CD4-positive, alpha-beta T cell treated with Interferon alpha-2 for 1 hour (primary cell): ENCODE measurements around the gene OR2V2.
A peak's percentile ranks its signal among the peaks of the same experiment; 100 is the strongest.

Source experiments
- DNase-seq, 2 donors: peaks; one replicate each; pipeline ENCODE4 v3.0.0-alpha.2; 2020 to 2022

Gene OR2V2

GRCh38 chr5:181192337-181193046 is 45.1 kb downstream of the OR2V2 start:
- DNase-seq = no peak

DNA sequence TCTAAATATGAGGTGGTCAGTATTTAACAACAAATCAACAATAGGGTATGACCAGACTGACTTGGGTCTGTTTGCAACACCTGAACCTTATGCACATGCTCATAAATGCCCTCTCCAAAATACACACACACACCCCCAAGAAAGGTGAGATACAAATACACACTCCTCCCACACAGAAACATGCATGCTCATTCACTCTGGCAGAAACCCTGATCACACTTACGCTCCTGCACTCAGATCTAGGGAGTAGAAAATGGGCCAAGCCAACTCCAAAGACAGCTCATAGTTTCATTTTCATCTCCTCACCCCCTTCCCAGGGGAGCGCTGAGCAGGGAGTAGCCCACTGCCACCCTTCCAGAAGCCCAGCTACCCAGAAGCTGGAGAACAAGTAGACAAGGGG is 46.3 kb downstream of the OR2V2 start:
- no peak for DNase-seq

DNA sequence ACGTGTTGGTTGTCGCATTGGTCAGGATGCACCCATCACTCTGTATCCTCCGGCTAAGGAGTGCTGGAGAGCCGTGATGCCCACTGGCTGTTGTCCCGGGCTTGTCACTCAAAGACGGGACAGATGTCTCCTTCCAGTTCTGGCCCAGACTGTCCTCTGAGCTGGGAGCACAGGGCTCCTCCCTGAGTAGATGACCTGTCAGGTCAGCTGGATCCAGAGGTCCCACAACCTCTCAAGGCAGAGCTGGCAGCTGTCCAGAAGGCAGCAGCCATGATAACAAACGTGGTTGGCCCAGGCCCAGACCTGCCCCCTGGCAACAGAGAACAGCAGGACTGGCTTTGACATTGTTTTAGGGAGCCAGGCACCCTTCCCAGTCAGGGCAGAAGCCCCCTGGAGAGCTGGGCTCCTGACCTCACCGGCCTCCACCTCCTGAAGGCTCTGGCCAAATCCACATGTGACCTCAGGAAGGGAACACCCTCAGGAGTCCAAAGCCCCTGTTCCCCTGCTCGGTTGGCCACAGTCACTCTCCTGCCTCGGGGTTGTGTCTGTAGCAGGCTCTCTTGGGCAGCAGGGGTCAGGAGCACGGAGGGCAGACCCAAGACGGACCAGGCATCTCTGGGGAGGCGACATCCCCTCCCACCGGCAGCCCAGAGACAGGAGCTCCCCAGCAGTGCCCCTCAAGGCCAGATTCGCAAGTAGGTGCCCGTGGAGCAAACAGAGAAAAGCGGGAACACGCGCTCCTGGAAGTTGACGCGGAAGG is 47.3 kb downstream of the OR2V2 start:
- no peak for DNase-seq

DNA sequence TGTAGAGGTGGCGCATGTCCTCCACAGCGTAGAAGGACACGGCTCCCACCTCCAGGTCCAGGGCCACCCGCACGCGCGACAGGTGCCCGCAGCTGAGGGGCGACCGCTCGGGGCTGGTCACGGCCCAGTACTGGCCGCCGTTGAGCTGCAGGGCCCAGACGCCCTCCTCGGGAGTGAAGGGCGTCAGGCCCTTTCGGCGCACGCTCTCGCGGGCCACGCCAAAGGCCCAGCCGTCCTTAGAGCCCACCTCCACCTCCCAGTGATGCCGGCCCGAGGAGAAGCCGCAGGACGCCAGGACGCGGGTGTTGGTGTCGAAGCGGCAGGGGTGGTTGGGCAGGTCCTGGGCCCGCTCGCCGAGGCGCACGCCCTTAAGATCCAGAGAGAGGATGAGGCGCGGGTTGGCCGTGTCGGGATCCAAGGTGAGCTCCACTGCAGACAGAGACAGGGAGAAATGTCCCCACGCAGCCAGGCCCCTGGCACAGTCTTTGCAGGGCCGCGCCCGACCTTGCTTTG is 47.9 kb downstream of the OR2V2 start:
- no peak for DNase-seq

DNA sequence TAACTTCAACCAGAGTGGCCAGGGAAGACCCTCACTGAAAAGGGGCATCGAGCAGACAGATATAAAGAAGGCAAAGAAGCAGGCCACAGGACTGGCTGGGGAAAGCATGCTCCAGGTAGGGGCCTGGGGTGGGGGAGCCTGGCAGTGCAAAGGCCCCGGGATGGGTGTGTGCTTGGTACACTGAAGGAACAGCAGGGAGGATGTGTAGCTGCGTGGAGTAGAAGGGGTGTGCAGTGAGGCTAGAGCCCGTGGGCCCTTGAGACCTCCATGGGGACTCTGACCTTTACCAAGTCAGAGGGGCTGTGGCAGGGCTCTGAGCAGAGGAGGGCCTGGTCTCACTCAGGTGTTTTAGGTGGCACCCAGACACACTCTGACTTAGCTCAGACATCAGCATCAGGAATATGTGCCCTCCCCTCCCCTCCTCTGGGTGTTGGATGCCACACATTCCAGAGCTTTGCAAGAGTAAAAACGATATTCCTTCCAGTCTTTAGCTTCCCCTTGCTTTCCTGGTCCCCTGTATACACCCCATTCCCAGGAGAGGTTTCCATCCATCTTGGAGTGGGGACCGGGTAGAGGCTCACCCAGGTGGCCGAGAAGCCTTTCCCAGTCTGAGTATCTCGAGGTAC is 50.1 kb downstream of the OR2V2 start:
- DNase-seq = no peak

DNA sequence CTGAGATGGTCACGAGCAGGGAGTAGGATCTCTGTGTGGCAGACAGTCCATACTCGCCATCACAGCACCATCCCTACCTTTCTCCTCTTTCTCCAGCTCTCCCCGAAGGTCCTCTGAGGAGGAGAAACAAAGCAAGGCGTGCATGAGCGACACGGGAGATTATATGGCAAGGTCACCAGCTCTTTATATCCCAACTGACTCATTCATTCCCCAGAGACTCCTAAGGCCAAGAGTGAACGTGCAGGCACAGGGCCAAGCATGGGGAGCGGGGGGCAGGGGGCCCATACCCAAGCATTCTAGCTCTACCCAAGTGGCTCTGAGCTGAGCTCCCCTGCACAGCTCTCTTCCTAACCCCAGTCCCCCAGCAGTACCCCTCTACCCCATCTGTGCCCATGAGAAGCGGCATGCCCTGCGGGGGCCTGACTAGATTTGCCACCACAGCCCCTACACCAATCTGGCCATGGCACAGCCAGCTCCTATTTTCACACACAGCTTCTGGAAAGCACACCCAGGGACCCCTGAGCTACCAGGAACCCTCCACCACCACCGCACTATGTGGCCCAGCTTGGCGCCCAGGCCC is 50.8 kb downstream of the OR2V2 start:
- DNase-seq = no peak

GRCh38 chr5:181198905-181199519 is 51.6 kb downstream of the OR2V2 start:
- no peak for DNase-seq

DNA sequence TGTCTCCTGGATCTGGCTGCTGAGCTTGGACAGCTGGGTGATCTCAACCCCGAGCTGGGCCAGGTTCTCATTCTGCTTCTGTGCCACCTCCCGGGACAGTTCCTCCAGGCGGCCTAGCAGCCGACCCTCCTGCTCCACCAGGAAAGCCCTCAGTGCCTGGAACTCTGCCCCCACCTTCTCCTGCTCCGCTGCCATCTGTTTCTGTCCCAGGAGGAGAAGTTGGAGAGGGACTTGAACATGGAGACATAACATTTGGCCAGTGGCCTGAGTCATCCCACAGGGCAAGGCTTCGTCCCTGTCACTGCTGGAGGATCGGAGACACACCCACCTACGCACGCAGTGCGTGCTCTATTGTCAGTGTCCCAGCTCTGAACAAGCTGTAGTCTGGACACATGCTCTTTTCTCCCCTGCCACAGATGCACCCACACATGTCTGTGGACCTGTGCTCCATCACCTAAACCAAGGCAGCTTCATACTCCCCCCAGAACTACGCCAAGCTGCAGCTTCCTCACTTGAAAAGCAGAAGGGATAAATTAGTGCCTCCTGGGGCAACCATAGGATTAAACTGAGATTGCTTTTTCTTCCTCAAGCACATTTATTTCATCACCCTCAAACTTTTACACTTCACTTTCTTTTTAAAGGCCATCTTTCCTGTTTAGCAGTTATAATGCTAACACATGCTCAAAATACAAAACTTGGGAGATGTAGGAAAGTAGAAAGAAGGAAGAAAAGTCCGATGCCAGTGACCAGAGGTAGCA is 52.7 kb downstream of the OR2V2 start:
- no peak for DNase-seq

- DNase-seq = no peak
These were observed 53.4 kb downstream of the OR2V2 start for GRCh38 chr5:181200816-181201215.

GRCh38 chr5:181203093-181203711 is 55.8 kb downstream of the OR2V2 start:
- no peak for DNase-seq

GRCh38 chr5:181203777-181204112 is 56.4 kb downstream of the OR2V2 start:
- no peak for DNase-seq

- no peak for DNase-seq
These were observed 56.9 kb downstream of the OR2V2 start for GRCh38 chr5:181204113-181204825.

DNA sequence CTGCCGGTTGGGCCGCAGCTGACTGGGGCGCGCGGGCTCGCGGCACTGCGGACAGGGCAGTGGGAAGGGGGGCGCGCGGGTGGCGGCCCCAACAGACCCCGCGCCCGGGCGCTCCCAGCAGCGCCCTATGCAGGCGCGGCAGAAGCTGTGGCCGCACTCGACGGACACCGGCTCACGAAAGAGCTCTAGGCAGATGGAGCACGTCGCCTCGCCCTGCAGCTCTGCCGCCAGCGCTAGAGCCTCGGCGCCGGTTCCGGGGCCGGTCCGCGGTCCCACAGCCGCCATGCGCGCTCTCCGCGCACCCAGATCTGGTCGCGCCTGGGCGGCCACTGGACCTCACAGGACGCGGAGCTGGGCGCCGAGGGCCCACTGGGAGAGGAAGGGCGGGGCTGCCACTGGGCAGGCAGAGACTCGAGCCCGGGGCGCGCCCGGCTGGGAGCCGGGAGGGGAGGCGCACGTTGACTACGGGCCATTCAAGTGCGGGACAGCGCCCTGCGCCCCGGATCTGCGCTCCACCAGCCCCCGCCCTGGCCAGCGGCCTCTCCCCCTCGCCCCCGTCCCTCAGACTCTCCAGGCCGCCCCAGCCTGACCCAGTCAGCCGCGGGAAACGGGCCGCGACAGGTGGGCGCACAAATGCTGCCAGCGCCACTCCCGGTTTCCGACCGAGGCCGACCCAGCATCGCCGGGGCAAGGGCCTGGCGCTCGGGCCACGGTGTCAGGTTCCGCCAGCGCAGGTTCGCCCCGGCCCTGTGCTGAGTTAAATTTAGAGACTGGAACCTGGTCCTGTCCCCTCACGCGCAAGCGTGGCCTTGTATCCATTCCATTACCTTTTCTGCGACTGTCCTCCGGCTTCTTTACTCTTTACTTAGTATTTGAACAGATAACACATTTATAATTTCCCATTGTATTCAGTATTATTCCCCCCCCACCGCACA is 57.7 kb downstream of the OR2V2 start, which contains the start of gene TRIM7:
Gene TRIM7 (minus strand): TSS at position 371 of the 935 bp plus-strand sequence. CDS start 86 bp downstream, at position 285.
- DNase-seq = no peak

DNA sequence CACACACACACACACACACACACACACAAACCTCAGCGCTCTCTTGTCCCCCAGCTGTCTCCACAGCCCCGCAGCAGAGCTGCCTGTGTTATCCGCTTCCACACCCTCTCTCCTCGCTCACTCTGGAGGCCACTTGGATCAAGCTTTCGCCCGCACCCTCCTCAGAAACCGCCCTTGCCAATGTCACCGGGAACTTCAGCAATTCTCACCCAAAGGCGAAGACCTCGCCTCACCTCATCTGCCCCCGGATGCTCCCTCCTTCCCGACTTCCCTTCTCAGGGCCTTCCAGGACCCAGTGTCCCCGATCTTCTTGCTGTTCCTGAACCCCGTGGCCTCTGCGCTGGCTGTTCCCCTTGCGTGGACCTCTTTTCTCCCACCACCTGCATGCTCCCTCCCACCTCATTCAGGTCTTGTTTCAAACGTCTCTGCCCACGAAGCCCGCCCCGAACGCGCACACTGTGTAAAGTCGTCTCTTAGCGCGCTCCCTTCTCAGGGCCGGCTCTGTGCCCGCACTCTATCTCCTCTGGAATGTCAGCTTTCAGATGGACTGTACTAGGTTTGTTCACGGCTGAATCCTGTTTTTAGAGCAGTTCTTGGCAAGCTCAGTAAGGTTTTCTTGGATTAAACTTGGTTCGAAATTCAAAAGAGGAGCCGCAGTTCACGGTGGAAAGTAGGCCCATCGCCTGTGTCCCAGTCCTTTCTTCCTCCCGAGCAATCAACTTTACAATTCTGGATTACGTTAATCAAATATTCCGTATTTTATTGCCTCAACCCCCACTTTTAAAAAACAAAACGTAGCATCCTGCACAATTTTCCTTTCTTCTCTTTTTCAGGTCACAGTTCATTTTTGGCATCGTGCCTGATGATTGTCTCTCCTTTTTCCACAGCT is 58.6 kb downstream of the OR2V2 start:
- no peak for DNase-seq

- peak; percentile 77 to 88 for DNase-seq
These were observed 60.0 kb downstream of the OR2V2 start for GRCh38 chr5:181207214-181207959.

GRCh38 chr5:181207960-181208253 is 60.5 kb downstream of the OR2V2 start:
- DNase-seq = no peak
